NCI-H1417 treated with DMSO at 0.1 percent for 48 hours (cell line): ENCODE data around the gene ERFE.

Source experiments
- DNase-seq: peaks from one replicate; lab custom pipeline; 2025; lab: John Stamatoyannopoulos, UW

The ERFE gene

GRCh38 chr2:238126775-238127164 lies 32.0 kb upstream of the ERFE start:
- DNase-seq, result no peak

- no peak for DNase-seq
Observed at GRCh38 chr2:238127165-238128060, 31.4 kb upstream of the ERFE start.

GRCh38 chr2:238128061-238128440 lies 30.7 kb upstream of the ERFE start:
- no peak for DNase-seq

GRCh38 chr2:238128534-238129001 lies 30.2 kb upstream of the ERFE start:
- no peak for DNase-seq

- DNase-seq, result no peak
Observed at GRCh38 chr2:238129166-238130010, 29.4 kb upstream of the ERFE start.

- no peak for DNase-seq
Observed at GRCh38 chr2:238130111-238130695, 28.6 kb upstream of the ERFE start.

GRCh38 chr2:238130696-238131628 lies 27.8 kb upstream of the ERFE start:
- no peak for DNase-seq

GRCh38 chr2:238131761-238132462 lies 26.9 kb upstream of the ERFE start:
- no peak for DNase-seq

GRCh38 chr2:238132463-238133450 lies 26.0 kb upstream of the ERFE start:
- no peak for DNase-seq

- no peak for DNase-seq
Observed at GRCh38 chr2:238133499-238134392, 25.0 kb upstream of the ERFE start.

GRCh38 chr2:238134393-238134785 lies 24.4 kb upstream of the ERFE start:
- DNase-seq, result no peak

GRCh38 chr2:238135601-238136150 lies 23.1 kb upstream of the ERFE start:
- no peak for DNase-seq

GRCh38 chr2:238136820-238137537 lies 21.8 kb upstream of the ERFE start:
- no peak for DNase-seq

GRCh38 chr2:238137885-238138284 lies 20.9 kb upstream of the ERFE start:
- no peak for DNase-seq

GRCh38 chr2:238138331-238139195 lies 20.2 kb upstream of the ERFE start, which contains the start of gene KLHL30:
TSS of gene KLHL30 (plus strand) at chr2:238138668. CDS start at chr2:238140755, 2,087 bp downstream.
- DNase-seq, result no peak
